K562 (cell line): Measurements from ENCODE around the gene NVL. TPM values are rescaled to one million over a fixed set of nuclear protein-coding genes. Genes with fewer than 3 reads are reported as not detected.

ENCODE experiments used
- GABPA ChIP-seq: fragments of 200-800 bp; sonication (Bioruptor generic); conservative IDR thresholded peaks from 2 replicates; pipeline ENCODE4 v1.6.1; 2016; ENCODE audit warnings: low read depth, missing genetic modification characterization, missing compliant biosample characterization
- HDAC8 ChIP-seq: fragments of 450-650 bp; IDR thresholded peaks from 2 replicates; pipeline ENCODE4 v1.6.1; 2016; ENCODE audit warnings: mild to moderate bottlenecking, missing genetic modification characterization, moderate library complexity, missing compliant biosample characterization
- KAT7 ChIP-seq: sonication (generic); formaldehyde crosslinking; IDR thresholded peaks from 2 replicates; pipeline ENCODE4 v1.8.0; 2022; ENCODE audit warnings: missing genetic modification reagents, mild to moderate bottlenecking, borderline replicate concordance
- MCM2 ChIP-seq: fragments of 450-650 bp; IDR thresholded peaks from 2 replicates; pipeline ENCODE4 v1.6.1; 2017; ENCODE audit warnings: low read depth, mild to moderate bottlenecking
- MXD1 ChIP-seq: fragments of 250-450 bp; sonication (Bioruptor Pico); IDR thresholded peaks from 2 replicates; pipeline ENCODE4 v1.8.0; 2021; ENCODE audit warnings: borderline replicate concordance, mild to moderate bottlenecking, moderate library complexity; ENCODE audit not compliant: poor library complexity, severe bottlenecking
- NFIX ChIP-seq: fragments of 250-450 bp; sonication (Bioruptor Pico); IDR thresholded peaks from 2 replicates; pipeline ENCODE4 v1.4.0; 2020; ENCODE audit warnings: low read depth, mild to moderate bottlenecking, moderate library complexity
- PREB ChIP-seq: sonication (generic); formaldehyde crosslinking; IDR thresholded peaks from 2 replicates; pipeline ENCODE4 v1.8.1; 2023; ENCODE audit warnings: mild to moderate bottlenecking, missing genetic modification reagents
- STAT6 ChIP-seq: sonication (generic); formaldehyde crosslinking; IDR thresholded peaks from 2 replicates; pipeline ENCODE4 v1.8.1; 2023; ENCODE audit warnings: mild to moderate bottlenecking, missing genetic modification reagents
- TARDBP ChIP-seq: fragments of 450-650 bp; IDR thresholded peaks from 2 replicates; pipeline ENCODE4 v1.6.1; 2016
- TFAP4 ChIP-seq: sonication (generic); formaldehyde crosslinking; IDR thresholded peaks from 2 replicates; pipeline ENCODE4 v1.8.0; 2022; ENCODE audit warnings: missing genetic modification reagents, mild to moderate bottlenecking, moderate library complexity, borderline replicate concordance
- U2AF2 ChIP-seq: fragments of 200-400 bp; formaldehyde crosslinking; optimal IDR thresholded peaks from 2 replicates; pipeline ENCODE3; 2017; ENCODE audit warnings: low read depth, mild to moderate bottlenecking, low read length
- ZC3H11A ChIP-seq: IDR thresholded peaks from 2 replicates; pipeline ENCODE4 v1.6.1; 2012; ENCODE audit warnings: low read depth, low read length, improper control_type of control experiment
- ZNF134 ChIP-seq: fragments of 250-450 bp; sonication (Bioruptor Pico); conservative IDR thresholded peaks from 2 replicates; pipeline ENCODE4 v1.4.0; 2020
- ZNF445 ChIP-seq: fragments of 250-450 bp; sonication (Bioruptor Pico); IDR thresholded peaks from 2 replicates; pipeline ENCODE4 v1.4.0; 2020; ENCODE audit warnings: low read depth, mild to moderate bottlenecking, moderate library complexity
- polyA plus RNA-seq, 8 experiments: library from polyadenylated mRNA; depleted of rRNA in 4 of 8; stranded (reverse) in 5 of 8; unstranded in 3 of 8; fragments of >200 nt; fragmentation: Nextera tagmentation in 2 of 8; fragmentation: Illumina TruSeq in 1 of 8; extraction: Ambion mirVana in 2 of 8; extraction: Trizol in 1 of 8; gene quantifications; 2 replicates each; pipeline versions ENCODE4 v1.2.1 to v1.2.3, GENCODE V29; 2011 to 2014; ENCODE audit warnings: inconsistent platforms in 1 of 8, missing spikeins in 1 of 8
- total RNA-seq, 7 experiments: library from RNA; depleted of rRNA in 6 of 7; stranded (reverse); fragments of >200 nt in 6 of 7; fragmentation: Illumina TruSeq in 2 of 7; extraction: Trizol in 2 of 7; gene quantifications; 2 replicates each; pipeline versions ENCODE4 v1.2.1 to v1.2.3, GENCODE V29; 2011 to 2021; ENCODE audit warnings: low replicate concordance in 1 of 7
- TF ChIP-seq, protein P1 (sequence below): fragments of 450-650 bp; IDR thresholded peaks from 2 replicates; pipeline ENCODE4 v1.6.1; 2014; ENCODE audit warnings: low read depth, mild to moderate bottlenecking, moderate library complexity, borderline replicate concordance
- TF ChIP-seq, protein P2 (sequence below): fragments of 450-650 bp; IDR thresholded peaks from 2 replicates; pipeline ENCODE4 v1.7.0; 2016; ENCODE audit warnings: borderline replicate concordance

NVL gene
- total and polyA plus RNA-seq, 9 of the 15 experiments (the other 6 are each of a cell fraction or from before 2014, with no cell fraction given), result 32.5 to 86.6 (median 62.9) TPM

- TF ChIP-seq STAT6 (CRISPR knock-in tag) (no peak), KAT7 (CRISPR knock-in tag) (no peak), ZNF134 (no peak), ZC3H11A (no peak), U2AF2 (no peak), NFIX (CRISPR knock-in tag) (no peak), ZNF445 (CRISPR knock-in tag) (no peak), TFAP4 (CRISPR knock-in tag) (no peak), HDAC8 (tag) (no peak), PREB (CRISPR knock-in tag) (0 out of 2 replicates have a peak, but pooled peaks have one; percentile 5), TARDBP (no peak), MXD1 (CRISPR knock-in tag) (no peak), GABPA (tag) (no peak), MCM2 (no peak)
- TF ChIP-seq, protein P1, sequence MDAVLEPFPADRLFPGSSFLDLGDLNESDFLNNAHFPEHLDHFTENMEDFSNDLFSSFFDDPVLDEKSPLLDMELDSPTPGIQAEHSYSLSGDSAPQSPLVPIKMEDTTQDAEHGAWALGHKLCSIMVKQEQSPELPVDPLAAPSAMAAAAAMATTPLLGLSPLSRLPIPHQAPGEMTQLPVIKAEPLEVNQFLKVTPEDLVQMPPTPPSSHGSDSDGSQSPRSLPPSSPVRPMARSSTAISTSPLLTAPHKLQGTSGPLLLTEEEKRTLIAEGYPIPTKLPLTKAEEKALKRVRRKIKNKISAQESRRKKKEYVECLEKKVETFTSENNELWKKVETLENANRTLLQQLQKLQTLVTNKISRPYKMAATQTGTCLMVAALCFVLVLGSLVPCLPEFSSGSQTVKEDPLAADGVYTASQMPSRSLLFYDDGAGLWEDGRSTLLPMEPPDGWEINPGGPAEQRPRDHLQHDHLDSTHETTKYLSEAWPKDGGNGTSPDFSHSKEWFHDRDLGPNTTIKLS, result no peak
- TF ChIP-seq, protein P2, sequence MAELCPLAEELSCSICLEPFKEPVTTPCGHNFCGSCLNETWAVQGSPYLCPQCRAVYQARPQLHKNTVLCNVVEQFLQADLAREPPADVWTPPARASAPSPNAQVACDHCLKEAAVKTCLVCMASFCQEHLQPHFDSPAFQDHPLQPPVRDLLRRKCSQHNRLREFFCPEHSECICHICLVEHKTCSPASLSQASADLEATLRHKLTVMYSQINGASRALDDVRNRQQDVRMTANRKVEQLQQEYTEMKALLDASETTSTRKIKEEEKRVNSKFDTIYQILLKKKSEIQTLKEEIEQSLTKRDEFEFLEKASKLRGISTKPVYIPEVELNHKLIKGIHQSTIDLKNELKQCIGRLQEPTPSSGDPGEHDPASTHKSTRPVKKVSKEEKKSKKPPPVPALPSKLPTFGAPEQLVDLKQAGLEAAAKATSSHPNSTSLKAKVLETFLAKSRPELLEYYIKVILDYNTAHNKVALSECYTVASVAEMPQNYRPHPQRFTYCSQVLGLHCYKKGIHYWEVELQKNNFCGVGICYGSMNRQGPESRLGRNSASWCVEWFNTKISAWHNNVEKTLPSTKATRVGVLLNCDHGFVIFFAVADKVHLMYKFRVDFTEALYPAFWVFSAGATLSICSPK, result no peak
These were observed 4.2 kb upstream of the NVL start (continued) for GRCh38 chr1:224333939-224334786.
